HEK293T (cell line): Measurements from ENCODE around the gene MAPK6.

ENCODE experiments used
- ARNT ChIP-seq: fragments of 450-650 bp; IDR thresholded peaks from 2 replicates; pipeline ENCODE4 v1.6.1; 2017; ENCODE audit warnings: mild to moderate bottlenecking
- BHLHE40 ChIP-seq: fragments of 450-650 bp; IDR thresholded peaks from 2 replicates; pipeline ENCODE4 v1.6.1; 2016; ENCODE audit warnings: mild to moderate bottlenecking, moderate library complexity, borderline replicate concordance
- ELF4 ChIP-seq: fragments of 450-650 bp; IDR thresholded peaks from 2 replicates; pipeline ENCODE4 v1.6.1; 2017; ENCODE audit warnings: antibody characterized with exemption
- FOXA1 ChIP-seq: fragments of 450-650 bp; IDR thresholded peaks from 2 replicates; pipeline ENCODE4 v1.6.1; 2016; ENCODE audit warnings: mild to moderate bottlenecking
- HDGF ChIP-seq: fragments of 450-650 bp; IDR thresholded peaks from 2 replicates; pipeline ENCODE4 v1.6.1; 2017; ENCODE audit warnings: antibody characterized with exemption, borderline replicate concordance
- NFRKB ChIP-seq: fragments of 450-650 bp; IDR thresholded peaks from 2 replicates; pipeline ENCODE4 v1.6.1; 2016; ENCODE audit warnings: mild to moderate bottlenecking, moderate library complexity
- PKNOX1 ChIP-seq: fragments of 450-650 bp; IDR thresholded peaks from 2 replicates; pipeline ENCODE4 v1.6.1; 2016
- SP1 ChIP-seq: fragments of 450-650 bp; IDR thresholded peaks from 2 replicates; pipeline ENCODE4 v1.6.1; 2017
- SUZ12 ChIP-seq: fragments of 450-650 bp; IDR thresholded peaks from 2 replicates; pipeline ENCODE4 v1.6.1; 2016; ENCODE audit warnings: mild to moderate bottlenecking
- TARDBP ChIP-seq: fragments of 450-650 bp; IDR thresholded peaks from 2 replicates; pipeline ENCODE4 v1.6.1; 2016

- TF ChIP-seq BHLHE40 = no peak
- no peak for TF ChIP-seq PKNOX1
- TF ChIP-seq ARNT = no peak
- no peak for TF ChIP-seq ELF4
- TF ChIP-seq SP1 = no peak
- no peak for TF ChIP-seq SUZ12
- TF ChIP-seq FOXA1 = no peak
- TF ChIP-seq TARDBP = no peak
- TF ChIP-seq NFRKB = no peak
- TF ChIP-seq HDGF = no peak
Observed at GRCh38 chr15:52052066-52052935, 33.3 kb downstream of the MAPK6 start.
